GM04504 (cell line): ENCODE data around the gene AKAP12.

Experiments used
- DNase-seq: peaks from one replicate; pipeline ENCODE4 v3.0.0-alpha.2; 2012; ENCODE audit warnings: low read depth

The AKAP12 gene

GRCh38 chr6:151280859-151281258 is 41.1 kb downstream of the AKAP12 start:
- no peak for DNase-seq

GRCh38 chr6:151284012-151284411 is 44.2 kb downstream of the AKAP12 start:
- DNase-seq, result no peak

DNA sequence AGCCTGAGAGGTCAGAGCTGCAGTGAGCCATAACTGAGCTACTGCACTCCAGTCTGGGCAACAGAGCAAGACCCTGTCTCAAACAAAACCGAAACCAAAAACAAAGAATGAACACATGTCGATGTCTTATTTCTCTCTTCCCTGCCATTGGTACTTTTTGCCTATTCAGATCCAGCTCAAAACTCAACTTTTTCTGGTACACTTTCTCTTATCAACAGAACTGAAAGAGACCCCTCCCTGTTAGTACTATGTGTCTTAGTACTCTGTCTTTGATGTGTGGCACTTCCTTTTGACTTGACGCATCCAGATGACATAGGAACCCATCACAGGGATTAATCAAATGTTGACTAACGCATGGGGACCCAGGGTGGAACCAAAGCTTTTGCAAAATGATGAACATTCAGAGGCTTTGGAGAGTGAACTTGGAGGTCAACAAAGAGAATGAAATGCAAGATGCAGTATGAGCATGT is 44.8 kb downstream of the AKAP12 start:
- no peak for DNase-seq

- peak; percentile 22 for DNase-seq
These were observed 45.4 kb downstream of the AKAP12 start for GRCh38 chr6:151285122-151285521.

GRCh38 chr6:151286214-151286613 is 46.4 kb downstream of the AKAP12 start:
- DNase-seq, result no peak

DNA sequence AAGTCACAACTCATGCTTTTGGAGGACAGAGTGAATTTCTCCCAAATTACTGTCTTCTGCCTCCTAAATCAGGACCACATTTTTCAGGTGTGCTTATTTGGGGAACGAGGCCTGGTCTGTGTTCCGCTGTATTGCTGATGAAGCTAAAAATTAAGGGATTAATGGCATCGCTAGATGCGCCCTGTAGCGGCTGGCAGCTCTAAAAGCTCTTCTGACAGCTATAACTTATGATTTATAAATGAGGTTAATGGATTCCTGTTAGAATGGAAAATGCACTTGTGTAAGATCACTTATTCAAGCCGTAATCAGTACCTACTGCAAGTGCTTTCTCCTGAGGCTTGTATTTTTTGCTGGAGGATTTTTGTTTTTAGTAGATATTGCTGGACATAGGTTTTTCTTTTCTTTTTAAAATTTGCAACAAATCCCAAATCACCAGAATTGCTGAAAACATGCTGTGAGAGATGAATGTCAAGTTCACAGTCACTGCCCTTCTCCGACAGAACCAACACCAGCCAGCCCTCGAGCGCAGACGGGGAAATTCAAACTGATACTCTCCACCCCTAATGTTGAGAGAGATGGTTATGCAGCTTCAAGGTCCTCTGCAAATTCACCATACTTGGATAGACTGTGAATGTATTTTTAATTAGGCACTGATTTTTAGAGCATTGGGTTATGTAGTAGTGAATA is 49.1 kb downstream of the AKAP12 start:
- DNase-seq, result no peak

GRCh38 chr6:151289399-151290007 is 49.7 kb downstream of the AKAP12 start:
- no peak for DNase-seq

- no peak for DNase-seq
These were observed 51.3 kb downstream of the AKAP12 start for GRCh38 chr6:151290877-151291721.

GRCh38 chr6:151291722-151292059 is 51.9 kb downstream of the AKAP12 start:
- no peak for DNase-seq

DNA sequence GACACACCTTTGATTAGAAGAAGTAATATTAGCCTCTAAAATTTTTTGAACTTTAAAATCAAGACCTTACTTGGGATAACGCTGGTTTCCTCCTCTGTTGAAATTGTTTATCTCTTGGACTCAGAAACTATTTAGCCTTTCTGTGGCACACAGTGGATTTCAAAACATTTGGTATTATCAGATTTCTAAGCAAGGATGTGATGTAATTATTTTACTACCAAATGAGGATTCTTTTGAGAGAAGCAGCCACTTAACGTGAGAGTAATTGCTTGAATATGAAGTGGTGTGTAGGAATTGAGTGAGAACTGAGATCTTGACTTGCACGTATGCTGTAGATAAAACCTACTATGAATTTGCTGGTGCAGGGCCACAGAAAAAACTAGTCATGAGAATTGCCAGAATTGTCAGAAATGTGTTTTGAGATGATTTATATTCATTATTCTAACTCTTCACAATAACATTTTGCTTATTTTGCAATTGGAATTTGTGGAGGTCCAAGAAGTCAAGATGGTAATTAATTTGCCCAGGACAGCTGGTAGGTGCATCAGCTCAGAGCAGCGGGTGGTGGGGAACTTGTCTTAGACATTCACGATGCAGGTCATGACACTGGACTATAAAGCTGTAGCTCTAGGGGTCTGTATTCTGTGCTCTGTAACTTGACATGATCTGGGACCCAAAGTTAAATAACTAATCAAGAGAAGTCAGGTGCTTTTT is 53.4 kb downstream of the AKAP12 start:
- no peak for DNase-seq

GRCh38 chr6:151293688-151294016 is 53.9 kb downstream of the AKAP12 start:
- no peak for DNase-seq

DNA sequence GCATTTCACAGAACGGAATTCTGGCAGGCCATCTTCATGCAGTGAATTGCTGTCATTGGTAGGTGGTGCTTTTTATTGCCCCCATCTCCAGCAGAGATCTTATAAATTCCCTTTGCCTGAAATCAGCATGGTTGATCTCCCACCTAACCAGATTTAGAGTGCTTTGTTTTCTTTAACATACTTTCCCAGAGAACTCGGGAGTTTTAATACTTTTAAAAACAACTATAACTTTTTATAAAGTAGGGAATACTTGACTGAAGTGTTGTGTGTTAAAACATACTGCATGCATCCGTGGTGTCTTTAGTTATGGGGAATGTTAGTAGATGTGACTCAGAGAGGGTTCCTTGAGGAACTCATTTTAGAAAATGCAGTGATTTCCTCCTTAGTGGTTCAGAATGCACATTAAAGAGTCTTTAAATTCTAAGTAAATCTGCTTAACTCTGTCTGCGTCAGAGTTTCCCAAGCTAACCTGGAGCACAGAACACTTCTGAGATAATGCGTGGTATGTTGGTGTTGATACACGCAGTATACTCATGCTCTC is 54.9 kb downstream of the AKAP12 start:
- no peak for DNase-seq

GRCh38 chr6:151297886-151298285 is 58.1 kb downstream of the AKAP12 start:
- DNase-seq, result no peak

DNA sequence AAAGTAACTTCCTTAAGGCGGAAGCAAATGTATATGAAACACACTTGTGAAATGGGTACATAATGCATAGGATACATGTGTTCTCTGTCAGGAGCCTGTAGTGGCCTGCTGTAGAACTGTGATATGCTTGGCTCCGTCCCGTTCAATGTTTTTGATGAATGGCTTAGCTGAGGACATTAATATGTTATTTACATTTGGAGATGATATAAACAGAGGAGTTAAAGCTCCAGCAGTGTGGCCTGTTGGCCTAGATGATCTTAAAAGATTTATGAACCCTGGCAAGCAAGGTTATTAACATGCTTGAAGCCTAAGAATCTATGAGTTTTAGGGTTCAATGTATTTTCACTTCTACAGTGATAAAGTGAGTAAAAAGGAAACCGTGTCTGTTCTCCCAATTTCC is 59.2 kb downstream of the AKAP12 start:
- DNase-seq, result no peak

GRCh38 chr6:151300267-151300991 is 60.7 kb downstream of the AKAP12 start:
- DNase-seq, result no peak

DNA sequence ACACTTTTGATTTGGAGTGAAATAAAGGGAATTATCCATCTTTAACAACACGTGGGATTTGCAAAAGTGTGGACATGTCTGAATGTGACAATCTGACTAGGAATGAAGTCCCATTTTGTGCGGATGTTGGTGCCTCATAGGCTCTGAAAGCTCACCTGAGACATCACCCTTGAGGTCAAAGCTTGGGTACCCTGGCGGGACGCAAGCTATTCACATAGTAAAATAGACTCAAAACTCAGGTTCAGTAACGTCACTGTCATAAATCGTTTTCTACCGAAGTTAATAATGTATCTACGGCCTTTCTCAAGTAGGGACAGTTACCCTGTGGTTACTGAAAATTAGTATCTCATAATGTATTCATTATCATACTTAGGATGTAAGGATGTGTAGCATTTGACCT is 61.8 kb downstream of the AKAP12 start:
- no peak for DNase-seq

DNA sequence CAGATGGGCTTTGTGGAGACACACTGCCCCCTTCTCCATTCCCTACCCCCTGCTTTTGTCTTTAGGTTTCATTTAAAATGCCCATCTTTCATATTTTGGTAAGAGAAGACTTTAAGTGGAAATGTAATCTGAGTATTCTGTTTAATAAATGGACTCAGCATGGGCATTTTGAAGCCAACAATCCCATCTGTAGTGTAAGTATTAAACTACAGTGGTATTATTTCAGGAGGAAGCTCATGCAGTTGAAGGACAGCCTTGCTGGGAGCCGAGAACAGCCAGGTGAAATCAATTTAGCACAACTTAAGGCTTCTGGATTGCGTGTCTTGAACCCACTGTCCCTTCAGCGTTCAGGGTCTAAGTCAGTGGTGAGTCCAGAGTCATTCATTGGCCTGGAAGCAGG is 63.5 kb downstream of the AKAP12 start:
- DNase-seq, result no peak

DNA sequence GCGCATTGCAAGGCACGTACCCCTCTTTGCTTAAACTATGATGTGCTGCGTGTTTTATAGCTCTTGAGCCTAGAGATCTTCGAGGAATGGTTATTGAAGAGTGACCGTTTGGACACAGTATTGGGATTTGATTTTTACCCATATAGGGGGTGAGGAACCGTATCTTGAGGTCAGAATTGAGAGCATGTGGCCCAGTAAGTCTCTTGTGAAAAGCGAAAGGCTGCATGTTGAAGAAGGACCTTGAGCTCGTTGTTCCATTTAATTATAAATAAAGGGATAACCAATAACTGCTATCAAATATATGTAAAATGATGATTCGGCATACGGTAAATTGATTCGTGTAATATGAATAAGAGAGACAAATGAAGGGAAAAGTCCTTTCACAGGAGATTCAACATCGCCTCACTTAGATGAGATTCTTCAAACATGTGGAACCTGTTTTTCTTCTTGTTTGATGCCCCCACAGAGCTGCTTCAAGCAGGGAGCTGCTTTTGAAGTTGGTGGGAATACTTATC is 66.6 kb downstream of the AKAP12 start:
- no peak for DNase-seq

GRCh38 chr6:151307501-151307900 is 67.7 kb downstream of the AKAP12 start:
- no peak for DNase-seq

DNA sequence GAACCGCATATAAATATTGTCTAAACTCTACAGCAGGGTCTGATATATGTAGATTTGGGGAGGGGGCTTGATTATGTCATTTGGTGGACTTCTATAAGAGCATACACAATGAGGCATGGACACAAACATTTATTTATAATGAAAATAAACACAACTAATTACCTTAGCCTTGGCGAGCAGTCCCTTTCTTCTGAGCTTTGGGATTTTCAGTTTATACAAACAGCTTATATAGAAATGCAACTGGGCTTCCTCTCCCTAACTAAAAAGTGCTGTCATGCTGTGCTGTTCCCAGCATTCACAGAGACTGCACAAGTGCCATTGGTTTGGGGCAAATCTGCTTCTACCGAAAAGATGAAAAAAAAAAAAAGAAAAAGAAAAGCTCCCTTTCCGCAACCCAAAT is 69.9 kb downstream of the AKAP12 start:
- no peak for DNase-seq

GRCh38 chr6:151310279-151310678 is 70.5 kb downstream of the AKAP12 start:
- no peak for DNase-seq
